H1 (cell line): Measurements from ENCODE around the gene TSPAN33. TPM values are rescaled to one million over a fixed set of nuclear protein-coding genes. Genes with fewer than 3 reads are reported as not detected.

ENCODE experiments used
- HDAC2 ChIP-seq, 2 experiments: fragments of 300-600 bp in 1 of 2; sonication (generic) in 1 of 2; IDR thresholded peaks; 2 replicates each; pipeline ENCODE4 v1.6.1; 2011 to 2012; ENCODE audit warnings: low read depth in 2 of 2, low read length in 2 of 2, mild to moderate bottlenecking in 2 of 2, moderate library complexity in 2 of 2, borderline replicate concordance in 1 of 2, inconsistent platforms in 1 of 2
- RBBP5 ChIP-seq: IDR thresholded peaks from 2 replicates; pipeline ENCODE4 v1.7.1; 2012; ENCODE audit warnings: low read depth, mild to moderate bottlenecking, inconsistent platforms, low read length, moderate library complexity, borderline replicate concordance
- RFX5 ChIP-seq: IDR thresholded peaks from 2 replicates; pipeline ENCODE4 v1.6.1; 2011; ENCODE audit warnings: low read depth, low read length, improper control_type of control experiment, borderline replicate concordance
- SIX5 ChIP-seq: IDR thresholded peaks from 2 replicates; pipeline ENCODE4 v1.6.1; 2011; ENCODE audit warnings: mild to moderate bottlenecking, low read depth, low read length
- SP1 ChIP-seq: IDR thresholded peaks from 2 replicates; pipeline ENCODE4 v1.6.1; 2011; ENCODE audit warnings: low read depth, low read length
- polyA plus RNA-seq, 7 experiments: library from polyadenylated mRNA; depleted of rRNA in 3 of 7; stranded (reverse) in 5 of 7; unstranded in 2 of 7; fragments of >200 nt in 5 of 7; fragments of 200-250 nt in 2 of 7; gene quantifications; 1 replicate in 5 of 7; 2 replicates in 1 of 7; 4 replicates in 1 of 7; pipeline versions ENCODE4 v1.2.1 to v1.2.3, GENCODE V29; 2011 to 2013; ENCODE audit warnings: missing spikeins in 2 of 7, mixed read lengths in 2 of 7
- total RNA-seq: library from RNA; stranded (reverse); fragmentation: NEBNext Ultra II Directional; extraction: Animal tissue kit (Norgen Biotek cat#: 25700); gene quantifications from 2 replicates; pipeline ENCODE4 v1.2.1, GENCODE V29; 2021

The TSPAN33 gene
- total and polyA plus RNA-seq, 2 of the 8 experiments (the other 6 are each of a cell fraction or from before 2014, with no cell fraction given) = 42.8 to 47.1 TPM

GRCh38 chr7:129115676-129116075 is 28.8 kb upstream of the TSPAN33 start (continued):
- TF ChIP-seq HDAC2 (IDR thresholded peaks at IDR 0.05; ENCODE audit: borderline replicate concordance in 1 of 2, low read depth in 2 of 2, low read length in 2 of 2) (no peak), SP1 (no peak), RBBP5 (no peak), SIX5 (no peak), RFX5 (no peak)
